ENCODE data around the gene WDFY3.

- TF ChIP-seq ZC3H10 (CRISPR knock-in tag; IDR thresholded peaks at IDR 0.05) (no peak), CREB5 (CRISPR knock-in tag; IDR thresholded peaks at IDR 0.05; ENCODE audit: low read depth) (no peak)
Measured at GRCh38 chr4:84879651-84880200, 86.8 kb downstream of the WDFY3 start.

Data from SK-N-SH treated with all-trans-retinoic acid at 6 μM for 48 hours (cell line).